WERI-Rb-1 (cell line): Measurements from ENCODE around the gene DUSP11.
"Not testable (repeated sequence)": the region's sequence is repeated elsewhere in the genome, so short reads cannot be mapped to it uniquely, and the experiment has no call there.

Source experiments
- DNase-seq: peaks from one replicate; pipeline ENCODE4 v3.0.0-alpha.2; 2020
- H3K27ac ChIP-seq: fragments of 250-450 bp; sonication (Bioruptor Pico); 2 replicates; pipeline ENCODE4 v1.5.1; 2020; ENCODE audit warnings: mild to moderate bottlenecking, moderate library complexity
- H3K27me3 ChIP-seq: fragments of 250-450 bp; sonication (Bioruptor Pico); 2 replicates; pipeline ENCODE4 v1.5.1; 2021; ENCODE audit warnings: mild to moderate bottlenecking, low read depth, moderate library complexity; ENCODE audit not compliant: insufficient read depth, severe bottlenecking
- H3K36me3 ChIP-seq: fragments of 250-450 bp; sonication (Bioruptor Pico); 2 replicates; pipeline ENCODE4 v1.5.1; 2020; ENCODE audit warnings: mild to moderate bottlenecking, moderate library complexity
- H3K4me3 ChIP-seq: 2 replicates; pipeline ENCODE4 v1.5.1; 2011; ENCODE audit warnings: low read depth, mild to moderate bottlenecking, control low read depth, low read length
- H3K9me3 ChIP-seq: fragments of 250-450 bp; sonication (Bioruptor Pico); 2 replicates; pipeline ENCODE4 v1.5.1; 2021; ENCODE audit warnings: mild to moderate bottlenecking, moderate library complexity; ENCODE audit not compliant: severe bottlenecking
- TF ChIP-seq, protein P1 (sequence below): IDR thresholded peaks from 2 replicates; pipeline ENCODE4 v1.5.1; 2011; ENCODE audit warnings: low read depth, mild to moderate bottlenecking, control low read depth, inconsistent platforms, low read length

The DUSP11 gene

GRCh38 chr2:73780237-73780582 is 307 bp upstream of the DUSP11 start:
- no peak overlapping the region for H3K27ac ChIP-seq
- TF ChIP-seq, protein P1, sequence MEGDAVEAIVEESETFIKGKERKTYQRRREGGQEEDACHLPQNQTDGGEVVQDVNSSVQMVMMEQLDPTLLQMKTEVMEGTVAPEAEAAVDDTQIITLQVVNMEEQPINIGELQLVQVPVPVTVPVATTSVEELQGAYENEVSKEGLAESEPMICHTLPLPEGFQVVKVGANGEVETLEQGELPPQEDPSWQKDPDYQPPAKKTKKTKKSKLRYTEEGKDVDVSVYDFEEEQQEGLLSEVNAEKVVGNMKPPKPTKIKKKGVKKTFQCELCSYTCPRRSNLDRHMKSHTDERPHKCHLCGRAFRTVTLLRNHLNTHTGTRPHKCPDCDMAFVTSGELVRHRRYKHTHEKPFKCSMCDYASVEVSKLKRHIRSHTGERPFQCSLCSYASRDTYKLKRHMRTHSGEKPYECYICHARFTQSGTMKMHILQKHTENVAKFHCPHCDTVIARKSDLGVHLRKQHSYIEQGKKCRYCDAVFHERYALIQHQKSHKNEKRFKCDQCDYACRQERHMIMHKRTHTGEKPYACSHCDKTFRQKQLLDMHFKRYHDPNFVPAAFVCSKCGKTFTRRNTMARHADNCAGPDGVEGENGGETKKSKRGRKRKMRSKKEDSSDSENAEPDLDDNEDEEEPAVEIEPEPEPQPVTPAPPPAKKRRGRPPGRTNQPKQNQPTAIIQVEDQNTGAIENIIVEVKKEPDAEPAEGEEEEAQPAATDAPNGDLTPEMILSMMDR = no peak
- DNase-seq = no peak
- H3K27me3 ChIP-seq = no peaks in the 10 kb centered on the region
- H3K4me3 ChIP-seq = peak overlapping the region; percentile 85
- H3K9me3 ChIP-seq = no peaks in the 10 kb centered on the region
- peaks cover 18% of the 10 kb centered on the region for H3K36me3 ChIP-seq

- not testable (repeated sequence) for DNase-seq, H3K9me3 ChIP-seq, H3K27ac ChIP-seq, H3K27me3 ChIP-seq
- Histone ChIP-seq H3K36me3 (peaks cover 29% of the 10 kb centered on the region), H3K4me3 (peak overlapping the region; percentile 85)
Measured at GRCh38 chr2:73778867-73779466, 936 bp downstream of the DUSP11 start.

- TF ChIP-seq, protein P1 = no peak
- Histone ChIP-seq H3K4me3 (no peak overlapping the region), H3K27me3 (no peaks in the 10 kb centered on the region), H3K27ac (no peak overlapping the region), H3K9me3 (no peaks in the 10 kb centered on the region), H3K36me3 (peaks cover 49% of the 10 kb centered on the region)
- no peak for DNase-seq
Measured at GRCh38 chr2:73776869-73777519, 2.9 kb downstream of the DUSP11 start.

DNA sequence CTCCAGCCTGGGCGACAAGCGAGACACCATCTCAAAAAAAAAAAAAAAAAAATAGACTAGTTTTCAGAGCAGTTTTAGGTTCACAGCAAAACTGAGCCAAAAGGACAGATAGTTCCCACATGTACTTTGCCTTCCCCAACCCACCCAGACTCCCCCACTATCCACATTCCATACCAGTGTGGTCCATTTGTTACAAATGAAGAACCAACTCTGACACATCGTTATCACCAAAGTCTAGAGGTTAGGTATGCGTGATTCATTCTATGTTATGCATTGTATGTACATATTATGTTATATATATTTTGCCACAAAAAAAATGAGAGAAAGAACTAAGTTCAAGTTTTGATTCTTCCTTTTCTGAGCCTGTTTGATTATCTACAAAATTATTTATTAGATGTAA is 3.5 kb downstream of the DUSP11 start:
- H3K27me3 ChIP-seq = no peaks in the 10 kb centered on the region
- H3K9me3 ChIP-seq = no peaks in the 10 kb centered on the region
- peaks cover 50% of the 10 kb centered on the region for H3K36me3 ChIP-seq
- H3K27ac ChIP-seq = no peak overlapping the region
- no peak overlapping the region for H3K4me3 ChIP-seq
- DNase-seq = no peak
- TF ChIP-seq, protein P1 = no peak

DNA sequence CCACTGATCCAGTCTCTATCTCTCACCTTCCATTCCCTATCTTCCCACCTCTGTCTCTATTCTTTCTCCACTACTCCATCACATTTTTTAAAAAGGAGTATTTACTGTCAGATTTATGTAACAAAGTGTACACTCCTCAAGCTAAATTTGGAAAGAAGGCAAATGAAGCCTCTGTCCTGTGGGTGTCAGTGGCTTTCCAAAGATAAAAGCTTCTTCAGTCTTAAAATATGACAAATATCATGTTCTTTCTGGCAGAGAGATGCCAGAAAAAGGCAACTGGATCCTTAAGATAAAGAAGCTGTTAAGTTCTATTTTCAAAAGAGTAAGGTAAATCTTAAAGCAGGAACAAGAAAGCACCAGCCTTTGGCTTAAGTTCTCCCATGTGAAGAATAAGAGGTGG is 7.1 kb downstream of the DUSP11 start:
- no peak for DNase-seq
- TF ChIP-seq, protein P1 = no peak
- no peaks in the 10 kb centered on the region for H3K9me3 ChIP-seq
- H3K36me3 ChIP-seq = peaks cover 78% of the 10 kb centered on the region
- no peaks in the 10 kb centered on the region for H3K27me3 ChIP-seq
- no peak overlapping the region for H3K27ac ChIP-seq
- no peak overlapping the region for H3K4me3 ChIP-seq

DNA sequence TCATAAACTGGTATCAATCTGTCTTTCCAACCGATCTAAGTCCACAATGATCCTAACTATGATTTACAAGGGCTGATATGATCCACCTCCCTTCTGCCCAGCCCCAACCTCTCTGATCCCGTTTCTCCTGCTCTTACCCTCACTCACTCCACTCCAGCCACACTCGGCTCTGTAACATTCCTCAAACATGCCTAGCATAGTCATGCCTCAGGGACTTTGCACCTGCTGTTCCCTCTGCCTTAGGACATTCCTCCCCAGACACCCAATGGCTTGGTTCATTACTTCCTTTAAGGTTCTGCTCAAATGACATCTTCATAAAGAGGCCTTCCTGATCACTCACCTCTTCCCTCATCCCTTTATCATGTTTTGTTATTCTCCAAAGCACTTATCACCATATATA is 9.2 kb downstream of the DUSP11 start:
- no peaks in the 10 kb centered on the region for H3K27me3 ChIP-seq
- peaks cover 81% of the 10 kb centered on the region for H3K36me3 ChIP-seq
- no peaks in the 10 kb centered on the region for H3K9me3 ChIP-seq
- no peak overlapping the region for H3K27ac ChIP-seq
- no peak overlapping the region for H3K4me3 ChIP-seq
- no peak for DNase-seq
- TF ChIP-seq, protein P1 = no peak
